Vagina (tissue), 2 donors: ENCODE data around the gene AKR1C2. TPM values are rescaled to one million over a fixed set of nuclear protein-coding genes. Genes with fewer than 3 reads are reported as not detected.
"Not testable (repeated sequence)": the region's sequence is repeated elsewhere in the genome, so short reads cannot be mapped to it uniquely, and the experiment has no call there.

ENCODE experiments used
- DNase-seq, 2 donors: peaks; one replicate each; pipeline ENCODE4 v3.0.0-alpha.2; 2017; ENCODE audit errors: extremely low spot score in 2 of 2
- H3K27ac ChIP-seq: fragments of 200-600 bp; sonication (generic); one replicate; pipeline ENCODE4 v1.5.1; 2019
- H3K27me3 ChIP-seq: fragments of 200-600 bp; sonication (generic); one replicate; pipeline ENCODE4 v1.5.1; 2019
- H3K36me3 ChIP-seq, 2 donors: fragments of 200-600 bp; sonication (generic); one replicate each; pipeline ENCODE4 v1.5.1; 2017 to 2019
- H3K4me1 ChIP-seq: fragments of 200-600 bp; sonication (generic); one replicate; pipeline ENCODE4 v1.5.1; 2019
- H3K4me3 ChIP-seq, 2 donors: fragments of 200-600 bp; sonication (generic); 1 replicate in 1 of 2; 2 replicates in 1 of 2; pipeline ENCODE4 v1.5.1; 2016 to 2019
- H3K9me3 ChIP-seq: fragments of 200-600 bp; sonication (generic); one replicate; pipeline ENCODE4 v1.5.1; 2019
- POLR2AphosphoS5 ChIP-seq, 2 donors: sonication (generic); formaldehyde crosslinking; IDR thresholded peaks; one replicate each; pipeline ENCODE4 v1.9.0; 2017; ENCODE audit warnings: antibody characterized with exemption in 2 of 2, mild to moderate bottlenecking in 2 of 2, low read depth in 1 of 2; ENCODE audit not compliant: insufficient read depth in 1 of 2
- intact Hi-C: fragments of 100-400 bp; cut with DNase I; formaldehyde crosslinking; loops from one replicate; pipeline ENCODE4 v1.15.1; 2023
- total RNA-seq: library from RNA; depleted of rRNA; stranded (reverse); fragments of >200 nt; gene quantifications from one replicate; pipeline ENCODE4 v1.2.3, GENCODE V29; 2016

Gene AKR1C2
- total RNA-seq, 1 donor from 2014 or later, result 104 TPM

DNA sequence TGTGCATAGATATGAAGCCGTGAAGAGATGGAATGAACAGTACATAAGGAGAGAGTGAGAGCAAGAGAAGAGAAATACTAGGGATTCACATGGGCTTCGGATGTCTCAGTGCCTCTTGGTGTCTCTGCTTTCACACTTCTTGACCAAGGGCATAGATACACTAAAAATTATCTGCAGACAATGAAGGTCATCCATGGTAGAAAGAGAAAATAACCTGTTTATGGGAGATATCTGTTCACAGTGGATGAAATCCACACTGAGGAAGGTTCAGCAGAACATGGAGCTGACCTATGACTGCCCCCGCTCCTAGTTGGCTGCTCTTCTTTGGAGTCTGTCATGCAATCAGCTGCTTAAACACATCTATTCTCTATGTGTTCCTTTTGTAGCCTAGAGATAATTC, 34.4 kb downstream of the AKR1C2 start:
- not testable (repeated sequence) for DNase-seq

DNA sequence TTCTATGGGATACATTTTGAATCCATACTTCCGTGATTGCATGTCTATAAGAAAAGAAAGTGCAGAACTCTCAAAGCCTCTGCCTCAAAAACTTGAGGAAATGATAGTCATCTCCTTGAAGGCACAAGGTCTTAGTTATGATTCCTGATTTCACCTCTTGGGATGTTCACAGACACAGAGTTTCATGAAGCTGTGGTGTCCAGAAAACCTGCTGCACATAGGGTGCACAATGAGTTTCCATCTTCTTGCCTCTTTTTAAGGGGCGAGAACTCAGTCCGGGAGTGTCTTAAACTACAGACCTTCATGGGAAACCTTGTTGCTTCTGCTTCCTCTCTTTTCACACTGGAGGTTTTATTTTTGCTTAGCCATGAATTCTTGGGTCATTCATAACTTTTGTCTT, 36.5 kb downstream of the AKR1C2 start:
- intact Hi-C loops, H3K27ac ChIP-seq, H3K27me3 ChIP-seq, H3K4me3 ChIP-seq, H3K9me3 ChIP-seq, DNase-seq, H3K4me1 ChIP-seq: not testable (repeated sequence)
- H3K36me3 ChIP-seq, result peaks cover 0 to 18% of the 10 kb centered on the region in 2 donors

More for the DNA sequence above, 34.4 kb downstream of the AKR1C2 start:
- H3K9me3 ChIP-seq, H3K4me3 ChIP-seq, H3K27me3 ChIP-seq, H3K27ac ChIP-seq, intact Hi-C loops, H3K4me1 ChIP-seq: not testable (repeated sequence)
- peaks cover 0 to 18% of the 10 kb centered on the region in 2 donors for H3K36me3 ChIP-seq

DNA sequence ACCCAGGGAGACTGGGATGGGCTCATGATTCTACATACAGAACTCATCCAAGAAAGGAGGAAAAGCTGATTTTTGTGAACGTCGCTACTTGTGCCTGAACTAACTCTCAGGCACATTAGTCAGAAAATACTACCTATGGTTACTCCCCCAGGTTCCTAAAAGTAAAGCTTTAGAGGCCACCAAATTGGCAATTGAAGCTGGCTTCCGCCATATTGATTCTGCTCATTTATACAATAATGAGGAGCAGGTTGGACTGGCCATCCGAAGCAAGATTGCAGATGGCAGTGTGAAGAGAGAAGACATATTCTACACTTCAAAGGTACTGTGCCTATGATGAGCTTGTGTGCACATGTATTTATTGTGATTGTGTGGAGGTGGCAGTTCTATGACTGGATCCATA, 37.9 kb downstream of the AKR1C2 start:
- H3K27me3 ChIP-seq, DNase-seq, intact Hi-C loops, H3K4me1 ChIP-seq, H3K4me3 ChIP-seq, H3K9me3 ChIP-seq, H3K27ac ChIP-seq: not testable (repeated sequence)
- peaks cover 0 to 18% of the 10 kb centered on the region in 2 donors for H3K36me3 ChIP-seq

DNA sequence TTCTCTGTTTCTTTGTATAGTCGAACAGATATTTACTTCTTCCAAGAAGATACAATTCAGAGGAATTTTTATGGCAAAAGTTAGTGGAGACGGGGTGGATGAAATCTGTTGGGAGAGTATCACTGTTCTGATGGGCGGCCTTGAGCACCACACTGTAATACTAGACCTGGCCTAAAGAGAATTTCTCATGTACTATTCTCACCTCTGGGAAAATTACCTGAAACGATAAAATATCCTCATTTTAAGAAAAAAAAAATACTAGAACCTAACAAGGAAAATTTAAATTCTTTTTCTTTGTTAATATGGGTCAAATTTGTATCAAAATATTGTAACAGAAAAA, 39.9 kb downstream of the AKR1C2 start:
- H3K36me3 ChIP-seq, H3K4me1 ChIP-seq, DNase-seq, H3K27me3 ChIP-seq, intact Hi-C loops, H3K9me3 ChIP-seq: not testable (repeated sequence)
- Histone ChIP-seq H3K27ac (peak overlapping the region; percentile 61), H3K4me3 (peak overlapping the region; percentile 36 to 37)

DNA sequence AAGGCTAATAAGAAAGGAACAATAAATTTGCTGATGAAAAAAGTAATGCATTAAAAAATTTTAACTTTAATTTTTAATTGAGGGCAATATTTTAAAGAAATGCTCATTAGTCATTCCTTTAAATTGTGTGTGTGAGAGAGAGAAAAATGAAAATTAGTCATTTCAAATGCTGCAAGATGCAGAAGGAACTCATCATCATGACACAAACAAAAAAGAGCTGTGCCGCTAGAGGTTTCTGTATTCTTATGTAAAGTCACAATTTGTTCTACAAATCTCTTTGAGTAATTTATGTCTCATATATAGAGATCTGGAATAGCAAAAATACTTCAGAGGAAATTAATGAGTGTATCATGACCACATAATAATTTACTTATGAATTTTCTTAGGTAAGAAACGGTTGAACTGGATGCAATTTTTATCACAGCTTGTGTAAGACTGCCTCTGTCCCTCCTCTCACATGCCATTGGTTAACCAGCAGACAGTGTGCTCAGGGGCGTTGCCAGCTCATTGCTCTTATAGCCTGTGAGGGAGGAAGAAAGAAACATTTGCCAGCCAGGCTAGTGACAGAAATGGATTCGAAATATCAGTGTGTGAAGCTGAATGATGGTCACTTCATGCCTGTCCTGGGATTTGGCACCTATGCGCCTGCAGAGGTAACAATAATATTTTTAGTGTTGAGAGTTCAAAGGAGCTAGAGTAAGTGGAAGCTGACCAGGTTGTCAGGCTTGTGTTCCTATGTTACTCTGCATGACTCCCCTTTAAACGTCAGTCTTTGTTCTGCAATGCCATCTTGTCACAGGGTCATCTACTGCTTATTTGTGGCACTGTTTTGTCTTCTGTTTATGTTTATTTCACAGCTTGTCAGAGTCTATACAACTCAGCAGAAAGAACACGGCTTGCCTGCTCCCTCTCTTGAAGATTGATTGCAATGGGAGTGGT, 40.5 kb downstream of the AKR1C2 start, which contains the start of gene AKR1C1:
Gene AKR1C1, plus strand, starts transcription at position 540 of the 939 bp plus-strand sequence. Its CDS starts 30 bp downstream, at position 570.
- intact Hi-C loops, H3K36me3 ChIP-seq, H3K27me3 ChIP-seq, H3K9me3 ChIP-seq, H3K4me1 ChIP-seq, DNase-seq: not testable (repeated sequence)
- Histone ChIP-seq H3K4me3 (peak within 1 kb of the TSS; percentile 36 to 37), H3K27ac (peak within 1 kb of the TSS; percentile 61)
- peak in 1 of 2 donors; percentile 27 for TF ChIP-seq POLR2AphosphoS5 (IDR thresholded peaks at IDR 0.05; ENCODE audit: insufficient read depth in 1 of 2, low read depth in 1 of 2)

DNA sequence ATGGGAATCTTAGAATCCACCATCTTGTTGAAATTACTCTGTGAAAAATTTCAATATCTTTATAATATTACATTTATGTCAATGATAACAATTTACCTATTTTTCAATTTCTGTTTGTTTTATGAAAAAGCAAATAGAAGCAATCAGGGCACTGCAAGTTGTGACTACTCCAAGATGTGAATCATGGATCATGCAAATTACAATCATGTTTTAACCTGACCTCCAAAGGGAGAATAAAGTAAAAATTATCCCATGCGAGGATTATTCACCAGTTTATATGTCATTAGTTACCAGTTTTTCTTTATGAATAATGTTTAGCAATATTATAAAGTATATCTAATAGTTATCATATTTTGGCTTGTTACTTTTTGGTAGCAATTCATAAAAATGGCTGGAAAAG, 41.3 kb downstream of the AKR1C2 start:
- H3K27ac ChIP-seq, H3K27me3 ChIP-seq, H3K36me3 ChIP-seq, H3K4me1 ChIP-seq, H3K4me3 ChIP-seq, H3K9me3 ChIP-seq, DNase-seq, intact Hi-C loops: not testable (repeated sequence)

DNA sequence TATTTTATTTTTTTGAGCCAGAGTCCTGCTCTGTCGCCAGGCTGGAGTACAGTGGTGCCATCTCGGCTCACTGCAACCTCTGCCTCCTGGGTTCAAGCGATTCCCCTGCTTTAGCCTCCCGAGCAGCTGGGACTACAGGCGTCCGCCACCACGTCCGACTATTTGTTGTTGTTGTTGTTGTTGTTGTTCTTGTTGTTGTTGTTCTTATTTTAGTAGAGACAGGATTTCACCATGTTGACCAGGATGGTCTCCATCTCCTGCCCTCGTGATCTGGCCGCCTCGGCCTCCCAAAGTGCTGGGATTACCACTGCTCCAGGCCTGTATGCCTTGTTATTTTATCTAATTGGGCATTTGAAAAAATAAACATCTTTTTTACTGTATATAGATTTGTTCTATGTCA, 42.1 kb downstream of the AKR1C2 start:
- H3K4me1 ChIP-seq, H3K27ac ChIP-seq, H3K27me3 ChIP-seq, H3K9me3 ChIP-seq, intact Hi-C loops, H3K4me3 ChIP-seq, H3K36me3 ChIP-seq, DNase-seq: not testable (repeated sequence)

DNA sequence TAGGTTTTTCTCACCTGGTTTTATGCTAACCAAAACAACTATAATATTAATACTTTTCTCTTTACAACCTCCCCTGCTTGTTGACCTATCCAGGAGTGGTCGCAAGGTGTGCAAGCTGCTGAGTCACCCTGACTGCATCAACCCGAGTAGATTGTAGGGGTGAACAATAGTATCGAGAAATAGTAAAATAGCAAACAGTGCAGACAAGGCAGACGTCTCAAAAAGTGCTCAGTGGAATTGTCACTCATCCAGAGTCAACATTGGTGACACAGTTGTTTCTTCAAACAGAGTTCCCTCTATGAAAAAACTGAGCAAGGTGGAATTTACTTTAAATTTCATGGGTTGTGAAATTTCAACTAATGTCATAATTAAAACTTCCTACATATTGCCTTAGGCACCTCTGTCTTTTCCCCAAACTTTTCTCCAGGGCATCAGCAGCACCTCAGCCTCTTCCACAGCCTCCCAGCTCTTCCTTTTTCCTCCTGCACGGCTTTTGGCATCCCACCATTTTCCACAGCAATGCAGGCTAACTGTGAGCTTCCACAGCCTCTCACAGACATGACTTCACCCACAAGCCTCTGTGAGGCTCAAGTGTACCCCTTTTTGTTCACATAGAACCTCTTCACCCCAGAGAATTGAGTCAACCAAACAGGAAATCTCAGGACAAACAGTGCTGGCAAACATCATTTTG, 46.6 kb downstream of the AKR1C2 start:
- H3K27ac ChIP-seq, H3K27me3 ChIP-seq, H3K36me3 ChIP-seq, DNase-seq, intact Hi-C loops, H3K9me3 ChIP-seq, H3K4me1 ChIP-seq, H3K4me3 ChIP-seq: not testable (repeated sequence)

DNA sequence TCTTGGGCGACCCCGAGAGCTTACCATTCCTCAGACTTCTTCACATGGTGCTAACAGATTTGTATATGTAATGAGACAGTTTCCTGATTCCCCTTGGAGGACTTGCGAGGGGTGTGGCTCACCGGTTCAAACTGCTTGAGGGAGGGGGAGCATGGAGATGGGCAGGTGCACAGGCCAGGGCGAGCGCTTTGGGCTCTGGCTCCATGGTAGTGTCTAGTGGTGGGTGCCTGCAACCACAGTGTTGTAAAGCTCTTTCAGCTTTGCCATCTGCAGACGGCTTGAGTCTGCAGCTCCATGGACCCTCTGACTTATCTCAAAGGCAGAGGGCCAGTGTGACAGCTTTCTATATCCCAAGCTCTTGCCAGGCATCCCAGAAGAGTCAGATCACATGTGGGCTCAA, 47.6 kb downstream of the AKR1C2 start:
- H3K27me3 ChIP-seq, H3K4me1 ChIP-seq, DNase-seq, intact Hi-C loops, H3K36me3 ChIP-seq, H3K4me3 ChIP-seq, H3K9me3 ChIP-seq, H3K27ac ChIP-seq: not testable (repeated sequence)
